Measurements from ENCODE around the gene ABCC2.
A peak's percentile ranks its signal among the peaks of the same experiment; 100 is the strongest.

ABCC2 gene

DNA sequence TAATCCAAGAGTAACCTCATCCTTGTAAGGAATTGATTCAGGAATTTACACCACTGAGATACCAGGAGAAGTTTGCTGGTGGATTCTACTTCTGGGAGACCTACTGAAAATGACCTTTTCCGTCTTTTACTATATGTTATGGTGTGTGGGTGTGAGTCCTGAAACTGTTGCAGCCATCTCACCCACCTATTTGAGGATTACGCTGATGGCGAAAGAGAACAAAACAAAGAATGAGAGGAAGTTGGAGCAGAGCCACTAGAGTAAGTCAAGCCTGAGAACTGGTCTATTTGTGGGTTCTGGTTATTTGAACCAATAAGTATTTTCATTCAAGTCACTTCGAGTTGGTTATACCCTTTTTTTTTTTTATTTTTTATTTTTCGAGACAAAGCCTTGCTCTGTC, 12.7 kb upstream of the ABCC2 start:
- TF ChIP-seq NFIC (IDR thresholded peaks at IDR 0.05): no peak
- TF ChIP-seq EGR1 (IDR thresholded peaks at IDR 0.05): no peak
- no peak for TF ChIP-seq YY1 (IDR thresholded peaks at IDR 0.05; ENCODE audit: low read depth)
- TF ChIP-seq, protein P1, sequence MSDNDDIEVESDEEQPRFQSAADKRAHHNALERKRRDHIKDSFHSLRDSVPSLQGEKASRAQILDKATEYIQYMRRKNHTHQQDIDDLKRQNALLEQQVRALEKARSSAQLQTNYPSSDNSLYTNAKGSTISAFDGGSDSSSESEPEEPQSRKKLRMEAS (IDR thresholded peaks at IDR 0.05): no peak
- no peak for TF ChIP-seq ZBTB7A (IDR thresholded peaks at IDR 0.05; ENCODE audit: low read depth)
- TF ChIP-seq RAD21 (IDR thresholded peaks at IDR 0.05; ENCODE audit: low read depth): no peak

DNA sequence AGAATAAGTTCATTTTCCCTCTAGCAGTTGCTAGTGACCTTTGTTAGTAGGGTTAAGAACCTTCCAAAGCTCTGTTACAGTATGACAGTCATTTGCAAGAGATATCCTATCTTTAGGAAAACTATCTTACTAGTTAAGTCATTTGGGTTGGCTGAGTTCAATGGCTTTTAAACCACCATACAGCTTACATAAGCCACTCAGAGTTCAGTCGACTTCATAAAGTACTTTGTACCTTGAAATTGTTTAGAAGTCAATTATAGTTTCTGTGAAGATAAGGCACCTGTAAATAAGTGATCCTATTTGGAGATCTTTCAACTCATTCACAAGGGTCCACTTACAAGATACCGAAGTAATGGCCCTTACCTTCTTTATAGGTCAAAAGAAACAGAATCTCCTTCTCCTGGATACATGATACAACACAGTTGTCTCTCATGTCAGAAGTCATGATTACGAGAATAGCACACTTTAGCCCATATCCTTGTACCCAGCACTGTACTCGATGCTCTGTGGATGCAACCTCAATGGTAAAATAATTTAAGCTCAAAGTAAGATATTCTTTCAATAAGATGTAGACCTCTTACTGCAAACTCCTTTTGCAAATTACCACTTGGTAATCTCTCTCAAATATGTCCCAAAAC, 11.9 kb upstream of the ABCC2 start:
- no peak for TF ChIP-seq NFIC (IDR thresholded peaks at IDR 0.05)
- TF ChIP-seq, protein P1 (IDR thresholded peaks at IDR 0.05): no peak

GRCh38 chr10:99775850-99776249, 6.6 kb upstream of the ABCC2 start:
- TF ChIP-seq YY1 (IDR thresholded peaks at IDR 0.05; ENCODE audit: low read depth) (no peak), EP300 (IDR thresholded peaks at IDR 0.05; ENCODE audit: borderline replicate concordance) (peak; percentile 21; the same call in 1 of the 2 replicates), NFIC (IDR thresholded peaks at IDR 0.05) (no peak), USF1 (IDR thresholded peaks at IDR 0.05) (no peak)

DNA sequence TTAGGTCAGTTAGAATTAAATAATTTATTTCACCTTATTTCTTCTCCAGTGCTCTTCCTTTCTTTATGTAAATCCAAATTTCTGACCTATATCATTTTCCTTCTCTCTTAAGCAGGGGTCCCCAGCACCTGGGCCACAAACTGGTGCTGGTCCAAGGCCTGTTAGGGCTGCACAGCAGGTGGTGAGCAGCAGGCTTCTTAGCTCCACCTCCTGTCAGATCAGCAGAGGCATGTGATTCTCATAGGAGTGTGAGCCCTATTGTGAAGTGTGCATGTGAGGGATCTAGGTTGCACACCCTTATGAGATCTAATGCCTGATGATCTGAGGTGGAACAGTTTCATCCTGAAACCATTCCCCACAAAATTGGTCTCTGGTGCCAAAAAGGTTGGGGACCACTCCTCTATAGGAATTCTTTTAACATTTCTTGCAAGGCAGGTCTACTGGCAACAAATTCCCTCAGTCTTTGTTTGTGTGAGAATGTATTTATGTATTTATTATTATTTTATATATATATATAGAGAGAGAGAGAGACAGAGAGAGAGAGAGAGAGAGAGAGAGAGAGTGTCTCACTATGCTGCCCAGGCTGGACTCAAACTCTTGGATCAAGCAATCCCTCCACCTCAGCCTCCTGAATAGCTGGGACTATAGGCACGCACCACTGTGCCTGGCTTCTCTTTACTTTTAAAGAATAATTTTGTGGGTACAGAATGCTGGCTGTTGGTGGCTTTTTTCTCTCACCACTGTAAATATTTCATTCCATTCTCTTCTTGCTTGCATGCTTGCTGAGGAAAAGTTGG, 4.3 kb upstream of the ABCC2 start:
- TF ChIP-seq TEAD4 (IDR thresholded peaks at IDR 0.05) (no peak), FOXM1 (IDR thresholded peaks at IDR 0.05; ENCODE audit: borderline replicate concordance, low read depth) (no peak), EP300 (IDR thresholded peaks at IDR 0.05; ENCODE audit: borderline replicate concordance) (no peak), USF1 (IDR thresholded peaks at IDR 0.05) (peak; percentile 65), EGR1 (IDR thresholded peaks at IDR 0.05) (no peak), TCF12 (IDR thresholded peaks at IDR 0.05; ENCODE audit: low read depth) (no peak)
- TF ChIP-seq, protein P2, sequence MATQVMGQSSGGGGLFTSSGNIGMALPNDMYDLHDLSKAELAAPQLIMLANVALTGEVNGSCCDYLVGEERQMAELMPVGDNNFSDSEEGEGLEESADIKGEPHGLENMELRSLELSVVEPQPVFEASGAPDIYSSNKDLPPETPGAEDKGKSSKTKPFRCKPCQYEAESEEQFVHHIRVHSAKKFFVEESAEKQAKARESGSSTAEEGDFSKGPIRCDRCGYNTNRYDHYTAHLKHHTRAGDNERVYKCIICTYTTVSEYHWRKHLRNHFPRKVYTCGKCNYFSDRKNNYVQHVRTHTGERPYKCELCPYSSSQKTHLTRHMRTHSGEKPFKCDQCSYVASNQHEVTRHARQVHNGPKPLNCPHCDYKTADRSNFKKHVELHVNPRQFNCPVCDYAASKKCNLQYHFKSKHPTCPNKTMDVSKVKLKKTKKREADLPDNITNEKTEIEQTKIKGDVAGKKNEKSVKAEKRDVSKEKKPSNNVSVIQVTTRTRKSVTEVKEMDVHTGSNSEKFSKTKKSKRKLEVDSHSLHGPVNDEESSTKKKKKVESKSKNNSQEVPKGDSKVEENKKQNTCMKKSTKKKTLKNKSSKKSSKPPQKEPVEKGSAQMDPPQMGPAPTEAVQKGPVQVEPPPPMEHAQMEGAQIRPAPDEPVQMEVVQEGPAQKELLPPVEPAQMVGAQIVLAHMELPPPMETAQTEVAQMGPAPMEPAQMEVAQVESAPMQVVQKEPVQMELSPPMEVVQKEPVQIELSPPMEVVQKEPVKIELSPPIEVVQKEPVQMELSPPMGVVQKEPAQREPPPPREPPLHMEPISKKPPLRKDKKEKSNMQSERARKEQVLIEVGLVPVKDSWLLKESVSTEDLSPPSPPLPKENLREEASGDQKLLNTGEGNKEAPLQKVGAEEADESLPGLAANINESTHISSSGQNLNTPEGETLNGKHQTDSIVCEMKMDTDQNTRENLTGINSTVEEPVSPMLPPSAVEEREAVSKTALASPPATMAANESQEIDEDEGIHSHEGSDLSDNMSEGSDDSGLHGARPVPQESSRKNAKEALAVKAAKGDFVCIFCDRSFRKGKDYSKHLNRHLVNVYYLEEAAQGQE (IDR thresholded peaks at IDR 0.05; ENCODE audit: low read depth): no peak
- TF ChIP-seq, protein P1 (IDR thresholded peaks at IDR 0.05): 0 out of 2 replicates have a peak, but pooled peaks have one; percentile 43

DNA sequence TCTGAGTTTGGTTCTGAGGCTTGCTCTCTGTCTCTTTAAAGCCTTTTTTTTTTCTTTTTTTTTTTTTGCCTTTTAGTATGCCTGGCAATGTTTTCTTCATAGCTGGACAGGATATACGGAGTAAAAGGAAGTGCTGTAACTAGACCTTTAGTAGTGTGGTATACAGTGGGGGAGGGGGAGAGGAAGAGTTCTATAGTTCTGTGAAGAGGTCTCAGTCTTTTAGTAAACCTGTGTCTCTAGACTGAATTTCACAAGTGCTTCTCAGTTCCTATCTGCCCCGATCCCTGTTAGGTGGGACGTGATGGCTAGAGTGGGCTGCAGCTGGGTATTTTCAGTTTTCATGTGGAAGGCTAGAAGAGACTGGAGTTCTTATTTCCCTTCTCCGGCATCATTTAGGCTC, 3.1 kb upstream of the ABCC2 start:
- no peak for TF ChIP-seq ZBTB7A (IDR thresholded peaks at IDR 0.05; ENCODE audit: low read depth)
- no peak for TF ChIP-seq FOXM1 (IDR thresholded peaks at IDR 0.05; ENCODE audit: borderline replicate concordance, low read depth)
- no peak for TF ChIP-seq TAF1 (IDR thresholded peaks at IDR 0.05; ENCODE audit: low read depth)
- TF ChIP-seq, protein P1 (IDR thresholded peaks at IDR 0.05): no peak
- TF ChIP-seq YY1 (IDR thresholded peaks at IDR 0.05; ENCODE audit: low read depth): no peak
- no peak for TF ChIP-seq NFIC (IDR thresholded peaks at IDR 0.05)
- TF ChIP-seq TCF12 (IDR thresholded peaks at IDR 0.05; ENCODE audit: low read depth): no peak
- TF ChIP-seq CEBPB (IDR thresholded peaks at IDR 0.05): no peak
- TF ChIP-seq EP300 (IDR thresholded peaks at IDR 0.05; ENCODE audit: borderline replicate concordance): no peak
- TF ChIP-seq, protein P2 (IDR thresholded peaks at IDR 0.05; ENCODE audit: low read depth): no peak
- no peak for TF ChIP-seq TEAD4 (IDR thresholded peaks at IDR 0.05)
- TF ChIP-seq USF1 (IDR thresholded peaks at IDR 0.05): no peak
- TF ChIP-seq CREB1 (IDR thresholded peaks at IDR 0.05; ENCODE audit: low read depth): no peak
- TF ChIP-seq EGR1 (IDR thresholded peaks at IDR 0.05): no peak
- TF ChIP-seq RAD21 (IDR thresholded peaks at IDR 0.05; ENCODE audit: low read depth): no peak
